EH (cell line): ENCODE data around the gene PPP1R14D.

Experiments used
- DNase-seq: peaks from one replicate; pipeline ENCODE4 v3.0.0-alpha.2; 2015; ENCODE audit warnings: low read depth

Gene PPP1R14D

DNA sequence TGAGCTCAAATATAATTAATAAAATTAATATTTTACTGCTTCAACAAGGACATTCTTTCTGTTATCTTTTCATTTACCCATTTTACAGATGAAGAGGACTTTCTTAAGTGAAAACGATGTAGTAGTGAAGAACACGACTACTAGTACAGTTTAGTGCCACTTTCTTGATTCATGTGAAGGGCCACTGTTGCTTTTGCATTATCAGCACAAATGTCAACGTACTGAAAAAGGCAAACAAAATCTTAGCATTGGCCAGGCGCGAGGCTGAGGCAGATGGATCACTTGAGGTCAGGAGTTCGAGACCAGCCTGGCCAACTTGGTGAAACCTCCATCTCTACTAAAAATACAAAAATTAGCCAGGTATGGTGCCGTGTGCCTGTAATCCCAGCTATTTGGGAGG, 9.5 kb downstream of the PPP1R14D start:
- no peak for DNase-seq

DNA sequence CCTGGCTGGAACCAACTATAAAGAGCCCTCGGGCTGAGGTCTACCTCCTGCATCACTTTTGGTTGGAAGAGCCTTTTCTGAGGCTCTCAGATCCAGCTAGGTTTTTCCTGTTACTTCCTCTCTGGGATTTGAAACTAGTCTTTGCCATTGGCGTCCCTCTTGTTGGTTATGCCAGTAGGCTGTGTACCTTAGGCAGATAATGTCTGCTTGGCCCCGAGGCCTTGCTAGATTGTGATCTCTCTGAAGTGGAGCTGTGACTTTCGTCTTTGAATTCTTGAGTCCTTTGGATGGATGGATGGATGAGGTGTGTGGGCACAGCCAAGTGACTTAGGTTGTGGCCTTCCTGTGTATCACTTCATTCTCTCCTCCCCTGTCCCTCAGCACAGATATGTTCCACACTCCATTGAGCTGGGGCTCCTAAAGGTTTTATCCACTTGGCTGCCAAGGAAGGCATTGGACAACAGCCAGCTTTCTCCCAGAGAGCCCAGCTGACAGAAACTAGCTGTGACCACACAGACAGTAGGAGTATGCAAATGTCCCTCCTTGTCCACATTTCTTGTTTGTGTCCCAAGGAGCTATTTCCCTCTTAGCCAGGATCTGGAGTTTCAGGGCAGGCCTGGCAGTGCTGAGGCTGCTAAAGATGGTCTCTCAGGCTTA, 13.3 kb downstream of the PPP1R14D start:
- peak; percentile 23 for DNase-seq

DNA sequence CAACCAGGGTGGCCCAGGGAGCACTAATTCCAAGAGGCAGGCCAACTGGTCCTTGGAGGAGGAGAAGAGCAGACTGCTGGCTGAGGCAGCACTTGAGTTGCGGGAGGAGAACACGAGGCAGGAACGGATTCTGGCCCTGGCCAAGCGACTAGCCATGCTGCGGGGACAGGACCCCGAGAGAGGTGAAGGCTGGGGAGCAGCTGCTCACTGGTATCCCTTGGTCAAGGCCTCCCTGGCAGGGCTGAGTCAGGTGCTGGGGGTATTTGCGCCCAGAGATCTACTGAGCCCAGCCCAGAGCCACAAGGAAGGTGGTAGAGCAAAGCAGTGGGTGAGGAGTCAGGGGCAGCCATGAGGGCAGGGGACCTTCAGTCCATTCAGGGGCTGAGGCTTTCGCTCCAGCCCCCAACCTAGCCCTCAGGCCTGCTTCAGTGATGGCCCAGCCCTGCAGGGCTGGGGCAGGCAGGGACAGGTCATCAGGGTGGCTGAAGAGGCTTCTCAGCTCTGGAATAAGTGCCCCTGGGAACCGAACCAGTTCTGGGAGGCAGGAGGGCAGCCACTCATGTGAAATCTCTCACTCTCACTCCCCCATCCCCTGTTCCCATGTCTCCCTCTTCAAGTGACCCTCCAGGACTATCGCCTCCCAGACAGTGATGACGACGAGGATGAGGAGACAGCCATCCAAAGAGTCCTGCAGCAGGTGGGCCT, 15.6 kb downstream of the PPP1R14D start:
- DNase-seq = no peak

DNA sequence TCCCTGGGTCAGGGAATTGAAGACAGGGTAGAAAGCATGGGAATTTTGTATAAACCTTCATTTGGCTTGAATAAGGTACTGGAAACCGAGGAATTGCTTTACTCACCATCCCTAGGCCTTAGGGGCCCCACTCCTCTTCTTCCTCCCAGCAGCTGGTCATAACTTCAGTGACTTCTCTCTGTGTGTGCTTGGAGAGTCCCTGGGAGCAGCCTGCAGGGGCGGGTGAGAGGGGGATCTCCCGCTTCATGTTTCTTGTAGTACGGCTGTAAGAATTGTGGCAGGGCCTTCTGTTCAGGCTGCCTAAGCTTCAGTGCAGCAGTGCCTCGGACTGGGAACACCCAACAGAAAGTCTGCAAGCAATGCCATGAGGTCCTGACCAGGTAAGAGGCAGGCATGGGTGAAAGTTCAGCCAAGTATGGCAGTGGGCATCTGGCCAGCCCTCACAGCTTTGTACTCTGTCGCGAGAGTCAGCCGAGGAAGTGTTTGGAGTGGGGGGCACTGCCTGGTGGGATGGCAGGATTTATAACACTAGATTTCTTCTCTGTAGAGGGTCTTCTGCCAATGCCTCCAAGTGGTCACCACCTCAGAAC, 19.6 kb downstream of the PPP1R14D start:
- DNase-seq = no peak

DNA sequence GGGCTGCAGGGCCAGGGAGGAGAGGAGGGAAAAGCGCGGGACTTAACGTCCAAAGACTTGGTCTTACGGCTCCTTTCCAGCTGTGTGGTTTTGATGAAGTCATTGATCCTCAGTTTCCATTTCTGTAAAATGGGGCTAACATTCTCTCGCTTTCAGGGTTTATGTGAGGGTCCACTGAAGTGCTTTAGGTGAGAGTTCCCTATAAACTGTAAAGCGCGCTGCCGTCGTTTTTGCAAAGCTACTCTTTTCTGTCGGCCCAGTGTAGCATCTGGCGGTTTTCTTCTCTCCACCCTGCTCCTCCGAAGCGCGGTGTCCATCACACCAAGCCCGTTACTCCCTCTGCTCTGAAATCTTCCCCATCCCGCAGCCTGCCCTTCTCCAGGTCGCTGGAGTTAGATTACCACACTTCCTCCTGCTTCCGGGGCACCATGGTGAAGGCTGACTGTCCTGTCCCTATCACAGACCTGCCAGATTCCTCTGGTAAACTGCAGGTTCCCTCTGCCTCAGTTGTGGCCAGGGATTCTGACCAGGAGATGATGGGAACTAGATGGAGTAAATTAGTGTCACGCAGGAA, 20.5 kb downstream of the PPP1R14D start:
- peak; percentile 27 for DNase-seq

DNA sequence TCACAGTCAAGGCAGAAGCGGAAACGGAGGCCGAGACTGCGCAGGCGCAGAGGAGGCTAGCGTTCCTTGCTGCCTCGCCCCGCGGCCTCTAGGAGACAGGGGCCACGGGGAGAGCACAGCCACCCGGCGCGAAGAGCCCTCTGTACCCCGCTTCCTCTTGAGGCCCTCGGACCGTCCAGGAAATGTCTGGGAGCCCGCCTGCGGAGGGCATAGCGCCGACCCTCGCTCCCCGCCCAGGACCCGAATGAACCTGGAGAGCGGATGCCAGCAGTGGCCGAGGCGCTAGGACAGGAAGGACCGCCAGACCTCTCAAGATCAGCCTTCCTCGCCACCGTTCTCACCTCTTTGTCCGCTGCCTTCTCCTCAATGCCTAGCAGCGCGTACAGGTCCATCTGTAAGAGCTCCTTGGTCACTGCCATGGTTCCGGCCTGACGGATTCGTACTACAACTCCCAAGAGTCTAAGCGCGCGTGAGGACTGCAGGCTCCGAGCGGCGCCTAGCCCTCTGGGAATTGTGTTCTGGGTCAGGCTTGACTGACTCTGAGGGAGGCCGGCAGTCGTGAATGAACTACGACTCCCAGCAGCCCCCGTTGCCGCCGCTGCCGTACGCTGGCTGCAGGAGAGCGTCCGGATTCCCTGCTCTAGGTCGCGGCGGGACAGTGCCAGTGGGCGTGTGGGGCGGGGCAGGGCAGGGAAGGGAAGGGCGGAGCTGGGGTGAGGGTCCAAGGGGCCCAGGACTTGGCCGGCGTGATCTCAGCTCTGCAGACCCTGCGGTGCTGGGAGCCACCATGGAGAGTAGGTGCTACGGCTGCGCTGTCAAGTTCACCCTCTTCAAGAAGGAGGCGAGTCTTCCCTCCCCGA, 21.2 kb downstream of the PPP1R14D start, which contains the start of the genes DNAJC17 and ZFYVE19:
Gene DNAJC17, minus strand, starts transcription at position 446 of the 860 bp plus-strand sequence. Its CDS starts 27 bp downstream, at position 419.
Gene ZFYVE19, plus strand, starts transcription at position 62 of the 860 bp plus-strand sequence. Its CDS starts 501 bp downstream, at position 563.
- DNase-seq = peak; percentile 98

DNA sequence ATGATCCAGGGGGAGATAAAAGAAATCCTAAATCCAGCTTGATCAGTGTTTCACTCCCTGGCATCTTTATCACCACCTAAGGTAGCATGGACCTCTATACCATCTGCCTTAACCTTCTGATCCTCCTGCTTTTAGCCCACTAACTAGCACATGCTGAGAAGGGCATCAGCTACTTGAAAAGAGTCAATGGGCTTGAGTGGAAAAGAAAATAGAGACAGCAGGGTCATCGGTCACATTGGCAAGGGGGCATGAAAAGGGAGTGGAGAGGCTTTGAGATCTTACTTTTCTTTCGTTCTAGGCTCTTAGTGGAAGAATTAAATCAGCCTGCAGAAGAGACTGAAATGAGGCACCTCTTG, 21.9 kb downstream of the PPP1R14D start:
- DNase-seq = no peak

DNA sequence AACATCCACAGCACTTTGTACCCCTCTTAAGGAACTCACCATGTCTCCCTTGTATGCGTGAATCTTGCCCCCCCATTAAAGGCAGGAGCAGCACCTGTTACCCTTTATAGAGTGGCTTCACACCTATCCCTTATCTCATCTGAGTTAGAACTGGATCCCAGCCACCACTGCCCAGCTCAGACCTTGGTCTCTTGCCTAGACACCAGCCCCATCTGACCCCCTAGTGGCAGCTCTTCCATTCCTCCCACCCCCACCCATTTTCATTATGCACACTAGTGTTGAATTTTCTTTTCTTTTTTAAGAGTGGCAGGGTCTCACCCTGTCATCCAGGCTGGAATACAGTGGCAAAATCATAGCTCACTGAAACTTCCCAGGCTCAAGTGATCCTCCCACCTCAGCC, 24.8 kb downstream of the PPP1R14D start:
- DNase-seq = no peak

DNA sequence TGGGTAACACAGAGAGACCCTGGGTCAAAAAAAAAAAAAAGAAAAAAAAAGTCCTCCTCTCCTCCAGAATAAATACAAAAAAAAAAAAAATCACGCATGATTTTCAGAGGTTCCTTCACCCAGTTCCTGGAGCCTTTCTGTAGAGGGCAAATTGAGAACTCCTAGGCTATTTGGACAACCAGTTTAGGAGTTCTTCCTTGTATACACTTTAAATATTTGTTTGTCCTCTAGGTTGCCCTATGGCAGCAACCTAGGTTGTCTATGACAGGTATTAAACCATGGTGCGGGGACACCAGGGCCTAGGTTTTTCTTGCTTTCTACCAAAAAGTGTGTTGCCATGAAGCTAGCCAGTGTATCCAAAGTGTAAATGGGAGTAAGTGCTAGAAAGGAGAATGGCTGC, 25.4 kb downstream of the PPP1R14D start:
- no peak for DNase-seq

DNA sequence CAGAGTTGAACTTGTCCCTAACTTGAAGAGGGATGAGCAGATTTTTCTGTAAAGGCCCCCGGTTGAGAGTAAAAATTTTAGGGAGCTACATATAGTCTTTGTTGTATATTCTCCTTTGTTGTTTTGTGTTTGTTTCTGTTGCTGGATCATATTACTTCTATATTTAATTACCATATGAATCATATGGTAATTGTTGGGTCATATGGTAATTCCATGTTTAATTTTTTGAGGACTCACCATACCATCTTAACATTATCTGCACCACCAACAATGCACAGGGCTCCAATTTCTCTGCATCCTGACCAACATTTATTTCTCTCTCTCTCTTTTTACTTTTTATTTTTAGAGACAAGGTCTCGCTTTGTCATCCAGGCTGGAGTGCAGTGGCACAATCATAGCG, 29.0 kb downstream of the PPP1R14D start:
- DNase-seq = no peak

DNA sequence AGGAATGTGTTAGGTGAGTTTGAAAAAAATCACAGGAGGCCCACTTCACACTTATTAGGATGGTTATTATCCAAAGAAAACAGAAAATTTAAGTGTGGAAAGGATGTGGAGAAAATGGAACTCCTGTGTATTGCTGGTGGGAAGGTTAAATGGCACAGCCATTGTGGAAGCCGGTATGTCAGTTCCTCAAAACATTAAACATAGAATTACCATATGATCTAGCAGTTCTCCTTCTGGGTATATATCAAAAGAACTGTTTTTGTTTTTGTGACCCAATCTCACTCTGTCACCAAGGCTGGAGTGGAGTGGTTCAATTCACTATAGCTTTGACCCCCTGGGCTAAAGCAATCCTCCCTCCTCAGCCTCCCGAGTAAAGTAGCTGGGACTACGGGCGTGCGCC, 32.0 kb downstream of the PPP1R14D start:
- no peak for DNase-seq

DNA sequence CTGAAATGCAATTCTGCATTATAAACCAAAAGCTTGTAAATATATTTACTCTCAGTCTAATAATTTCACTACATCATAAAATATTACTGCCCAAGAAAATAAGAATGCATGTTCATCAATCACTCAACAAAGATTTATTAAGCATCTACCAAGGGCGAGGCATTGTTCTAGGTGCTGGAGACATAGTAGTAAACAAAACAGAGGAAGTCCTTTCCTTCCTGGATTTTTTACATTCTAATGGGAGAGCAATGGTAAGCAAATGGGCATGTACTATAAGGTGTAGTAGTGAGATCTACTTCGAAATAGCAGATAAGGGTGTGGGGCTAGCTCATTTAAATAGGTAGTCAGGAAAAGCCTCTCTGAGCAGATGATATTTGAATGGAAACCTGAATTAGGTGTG, 32.5 kb downstream of the PPP1R14D start:
- DNase-seq = no peak

DNA sequence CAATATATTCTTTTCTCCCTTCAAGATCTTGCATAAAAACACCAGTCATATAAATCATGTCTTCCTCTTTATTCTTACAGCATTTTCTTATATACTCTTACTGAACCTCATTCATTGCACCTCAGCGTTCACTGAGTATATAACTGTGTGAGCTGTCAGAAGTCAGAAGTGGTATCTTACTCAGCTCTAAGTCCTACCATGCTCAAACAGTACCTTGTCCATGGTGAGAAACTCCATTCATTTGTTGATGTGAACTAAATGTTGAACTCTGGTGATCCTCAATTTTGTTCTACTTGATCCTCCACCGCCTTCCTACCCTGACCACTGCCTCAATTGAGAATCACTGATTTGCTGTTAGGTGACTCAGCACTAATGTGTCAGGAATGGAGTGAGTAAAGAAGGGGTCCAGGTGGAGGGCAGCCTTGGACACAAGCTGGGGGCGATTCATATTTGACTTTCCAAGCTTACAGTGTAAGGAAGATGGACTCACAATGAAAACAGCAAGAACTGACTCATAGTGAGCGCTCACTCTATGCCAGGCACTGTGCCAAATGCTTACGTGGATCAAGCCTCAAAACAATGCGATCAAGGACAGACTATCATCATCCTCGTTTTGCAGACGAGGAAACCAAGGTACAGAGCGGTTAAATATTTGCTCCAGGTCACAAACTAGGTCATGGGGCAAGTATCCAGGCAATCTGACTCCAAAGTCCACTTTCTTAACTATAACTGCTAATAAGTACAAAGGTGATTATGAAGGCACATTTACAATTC, 35.1 kb downstream of the PPP1R14D start:
- DNase-seq = peak; percentile 92

DNA sequence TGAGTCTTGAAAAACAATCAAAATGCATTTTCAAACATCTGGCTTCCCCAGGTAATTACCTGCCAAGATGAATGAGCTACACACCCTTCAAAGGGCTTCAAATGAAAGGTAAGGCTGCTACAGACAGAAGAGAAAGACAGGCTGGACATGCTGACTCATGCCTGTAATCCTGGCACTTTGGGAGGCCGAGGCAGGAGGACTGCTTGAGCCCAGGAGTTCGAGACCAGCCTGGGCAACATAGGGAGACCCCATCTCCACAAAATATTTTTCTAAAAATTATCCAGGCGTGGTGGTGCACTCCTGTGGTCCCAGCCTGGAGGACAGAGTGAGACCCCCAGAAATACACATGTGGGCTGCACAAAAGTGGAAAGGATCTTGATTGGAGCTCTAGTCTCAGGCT, 36.1 kb downstream of the PPP1R14D start:
- no peak for DNase-seq

DNA sequence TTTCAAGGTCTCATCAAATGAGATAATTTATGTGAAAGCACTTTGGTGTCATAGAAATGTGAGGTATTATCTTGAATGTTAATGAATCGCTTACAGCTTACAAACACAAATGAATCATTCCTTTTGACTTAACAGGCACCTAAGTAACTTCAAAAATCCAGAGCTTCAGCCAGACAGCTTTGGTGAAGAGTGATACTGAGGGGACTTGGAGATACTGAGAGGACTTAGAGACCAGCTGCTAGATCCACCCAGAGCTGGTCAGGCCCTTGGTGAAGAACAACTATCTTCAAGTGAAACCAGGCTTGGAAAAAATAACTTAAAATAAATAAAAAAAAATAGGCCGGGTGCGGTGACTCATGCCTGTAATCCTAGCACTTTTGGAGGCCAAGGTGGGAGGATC, 37.8 kb downstream of the PPP1R14D start:
- DNase-seq = peak; percentile 34

DNA sequence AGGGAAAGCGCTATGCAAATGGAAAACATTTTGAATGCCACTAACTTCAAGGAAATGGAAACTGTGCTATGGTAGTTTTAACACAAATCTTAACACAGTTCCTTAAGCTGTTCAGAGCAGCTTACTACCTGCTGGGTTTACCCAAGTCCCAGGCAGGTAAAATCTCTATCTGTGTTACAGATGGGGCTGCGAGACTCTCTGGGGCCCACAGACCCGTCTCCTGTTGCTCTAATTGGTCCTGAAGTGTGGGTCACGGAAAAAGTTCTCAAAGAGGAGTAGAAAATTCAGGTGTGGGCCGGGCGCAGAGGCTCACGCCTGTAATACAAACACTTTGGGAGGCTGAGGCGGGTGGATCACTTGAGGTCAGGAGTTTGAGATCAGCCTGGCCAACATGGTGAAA, 38.5 kb downstream of the PPP1R14D start:
- DNase-seq = no peak

DNA sequence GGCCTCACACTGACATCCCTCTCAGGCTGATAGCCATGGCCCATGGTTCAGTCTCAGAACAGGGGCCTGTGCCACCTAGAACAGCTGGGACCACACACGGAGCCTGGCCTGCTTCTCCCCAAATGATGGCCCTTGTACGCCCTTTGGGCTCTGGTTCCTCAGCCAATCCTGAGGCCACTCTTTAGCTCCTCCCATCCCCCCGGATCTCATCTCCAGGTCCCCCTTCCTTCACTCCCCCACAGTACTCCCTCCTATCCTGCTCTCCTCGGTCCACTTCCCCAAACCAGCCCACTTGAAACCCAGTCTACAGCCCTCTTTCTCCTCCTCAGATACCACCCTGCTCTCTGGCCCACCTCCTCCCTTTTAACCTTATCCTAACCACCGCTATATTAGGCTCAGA, 39.4 kb downstream of the PPP1R14D start:
- no peak for DNase-seq

DNA sequence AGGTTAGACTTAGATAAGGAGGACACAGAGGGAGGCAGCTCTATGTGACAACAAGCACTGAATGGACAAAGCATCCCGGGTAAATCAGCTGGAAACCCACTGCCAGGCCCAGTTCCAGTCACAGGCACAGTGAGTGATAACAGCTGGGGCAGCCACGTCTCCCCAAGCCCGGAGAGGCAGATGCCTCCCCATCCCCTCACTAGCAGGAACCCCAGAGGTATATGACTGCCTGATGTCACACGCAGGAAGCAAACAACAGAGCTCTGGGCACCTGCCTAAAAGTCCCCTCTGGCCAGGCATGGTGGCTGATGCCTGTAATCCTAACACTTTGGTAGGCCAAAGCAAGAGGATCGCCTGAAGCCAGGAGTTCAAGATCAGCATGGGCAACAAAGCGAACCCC, 40.5 kb downstream of the PPP1R14D start:
- no peak for DNase-seq

DNA sequence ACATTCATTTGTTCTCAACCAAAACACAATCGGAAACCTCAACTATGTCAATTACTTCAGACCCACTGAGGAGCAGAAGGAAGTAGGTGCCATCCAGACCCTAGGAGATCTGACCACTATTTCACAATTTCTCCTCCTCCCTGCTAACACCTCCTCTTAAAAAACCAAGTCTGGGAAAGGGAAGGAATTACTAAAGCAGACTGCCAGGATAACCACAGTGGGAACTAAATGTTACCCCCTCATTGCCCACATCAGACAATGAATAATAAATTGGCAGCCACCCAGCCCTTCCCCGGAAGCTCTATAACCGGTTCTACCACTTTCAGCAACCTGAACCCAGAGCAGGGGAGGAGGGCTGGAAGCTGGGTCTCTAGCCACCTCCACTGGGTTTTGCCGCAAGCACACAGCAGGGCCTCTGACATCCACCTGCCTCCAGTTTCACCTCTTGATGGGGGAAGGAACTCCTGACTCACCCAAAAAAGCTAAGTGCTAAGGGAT, 41.1 kb downstream of the PPP1R14D start:
- peak; percentile 79 for DNase-seq

DNA sequence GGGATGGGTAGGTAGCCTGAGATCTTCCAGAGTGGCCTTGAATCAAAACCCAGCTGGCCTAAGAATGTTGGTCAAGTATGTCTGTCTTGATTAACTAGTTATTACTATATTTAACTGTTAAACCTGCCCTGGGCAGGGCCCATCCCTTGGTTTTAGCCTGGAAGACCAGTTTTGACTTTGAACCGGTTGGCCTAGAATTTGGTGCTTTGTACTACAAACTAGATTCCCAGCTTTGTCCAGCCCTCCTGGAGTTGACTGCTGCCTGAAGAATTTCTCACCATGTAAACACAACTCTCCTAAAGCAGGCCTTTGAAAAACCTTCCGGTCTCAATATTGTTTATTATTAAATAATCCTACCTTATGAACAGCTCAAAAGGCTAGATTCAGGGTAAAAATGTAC, 42.7 kb downstream of the PPP1R14D start:
- no peak for DNase-seq

DNA sequence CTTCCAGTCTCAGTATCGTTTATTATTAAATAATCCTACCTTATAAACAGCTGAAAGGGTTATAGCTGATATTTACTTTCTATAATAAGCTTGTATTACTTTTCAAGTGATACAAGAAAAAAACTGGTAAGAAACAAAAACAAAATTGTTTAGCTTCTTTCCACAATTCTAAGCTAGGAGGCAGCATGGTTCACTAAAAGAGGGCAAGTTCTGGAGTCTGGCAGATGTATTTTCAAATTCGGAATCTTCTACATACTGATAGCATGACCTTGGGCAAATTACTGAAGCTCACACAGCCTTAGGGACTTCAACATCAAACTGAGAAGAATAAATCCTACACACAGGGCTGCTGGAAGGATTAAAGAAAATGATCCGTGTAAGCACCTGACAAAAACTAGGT, 43.3 kb downstream of the PPP1R14D start:
- no peak for DNase-seq
